Measurements from ENCODE around the gene KCNAB1. TPM values are rescaled to one million over a fixed set of nuclear protein-coding genes. Genes with fewer than 3 reads are reported as not detected.

Gene KCNAB1
- total and polyA plus RNA-seq, 2 of the 8 experiments (the other 6 are each of a cell fraction or from before 2014, with no cell fraction given): 0.51 to 2.3 TPM

DNA sequence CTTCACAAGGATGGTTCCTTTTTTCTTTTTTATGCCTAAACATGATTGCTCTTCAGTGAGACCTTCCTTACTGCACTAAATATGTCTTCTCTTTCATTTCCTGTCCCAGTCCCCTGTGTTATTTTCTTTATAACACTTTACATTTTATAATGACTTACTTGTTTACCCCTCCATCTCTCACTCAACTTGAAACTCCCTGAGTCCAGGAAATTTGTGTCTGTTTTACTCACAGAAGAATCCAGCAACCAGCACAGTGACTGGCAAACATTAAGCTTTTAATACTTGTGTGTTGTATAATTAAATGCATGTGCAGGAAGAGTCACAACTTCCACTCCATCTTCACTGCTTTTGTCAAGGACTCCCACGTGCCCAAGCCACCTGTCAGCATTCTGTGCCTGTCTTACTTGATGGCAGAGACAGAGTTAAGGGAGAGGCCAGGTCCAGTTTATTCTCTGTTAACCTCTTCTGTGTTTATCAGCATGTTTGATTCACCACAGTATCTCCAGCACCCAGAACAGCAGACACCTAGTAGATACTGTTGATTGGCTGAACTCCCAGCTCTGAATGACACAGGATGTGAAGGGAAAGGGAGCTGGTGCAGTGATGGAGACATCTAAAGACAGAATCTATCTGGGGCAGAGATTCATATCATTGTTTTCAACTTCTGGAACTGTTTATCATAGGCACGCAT, 391.8 kb downstream of the KCNAB1 start:
- Histone ChIP-seq H3K18ac (ENCODE audit: extremely low read depth, low read length) (no peak overlapping the region), H3K56ac (replicated peaks; ENCODE audit: insufficient read length, low read depth, low read length) (no peak overlapping the region), H2BK20ac (ENCODE audit: low read length) (no peak overlapping the region), H4K20me1 (replicated peaks in 1 of 2; ENCODE audit: control insufficient read depth in 1 of 2, insufficient read depth in 2 of 2, low read length in 2 of 2) (no peaks in the 10 kb centered on the region), H3K23ac (ENCODE audit: insufficient read length) (no peak overlapping the region), H2AFZ (ENCODE audit: low read length) (no peak overlapping the region), H3K14ac (ENCODE audit: insufficient read length) (no peak overlapping the region), H3K27me3 (replicated peaks in 1 of 4; ENCODE audit: control insufficient read depth in 3 of 4, extremely low read depth in 1 of 4, insufficient read depth in 3 of 4, low read length in 3 of 4) (no peaks in the 10 kb centered on the region), H2BK5ac (ENCODE audit: low read depth, low read length) (no peak overlapping the region), H3K4me1 (replicated peaks in 1 of 4; ENCODE audit: control insufficient read depth in 3 of 4, insufficient read depth in 4 of 4, low read length in 3 of 4) (peaks cover 0 to 3% (median 0%) of the 10 kb centered on the region in 4 experiments; a peak in 1 of 7 replicates), H4K5ac (ENCODE audit: insufficient read length, low read depth, low read length) (no peak overlapping the region), H4K8ac (ENCODE audit: extremely low read depth, insufficient read depth, low read length) (no peak overlapping the region), H3K9me3 (ENCODE audit: insufficient read depth in 2 of 2, low read depth in 1 of 2, low read length in 1 of 2) (no peaks in the 10 kb centered on the region), H3K23me2 (ENCODE audit: low read depth, low read length) (no peaks in the 10 kb centered on the region), H2BK120ac (replicated peaks; ENCODE audit: low read depth, low read length) (no peak overlapping the region), H2BK12ac (ENCODE audit: low read depth, low read length) (no peak overlapping the region), H3K27ac (ENCODE audit: low read depth, low read length) (no peak overlapping the region), H3K4me2 (ENCODE audit: insufficient read depth in 1 of 2, low read depth in 2 of 2, low read length in 2 of 2) (no peak overlapping the region), H3K36me3 (ENCODE audit: control insufficient read depth in 2 of 4, insufficient read depth in 4 of 4, low read length in 3 of 4) (no peaks in the 10 kb centered on the region), H3K79me1 (ENCODE audit: low read depth, low read length) (no peaks in the 10 kb centered on the region; the same call in 1 of the 2 replicates), H4K91ac (replicated peaks; ENCODE audit: insufficient read length, low read length) (no peak overlapping the region), H2AK5ac (ENCODE audit: low read depth, low read length) (no peak overlapping the region), H3K4ac (replicated peaks; ENCODE audit: insufficient read length, low read depth, low read length) (no peak overlapping the region), H3K9ac (replicated peaks in 1 of 4; ENCODE audit: extremely low read depth in 1 of 4, low read depth in 3 of 4, low read length in 3 of 4) (no peak overlapping the region), H3K79me2 (ENCODE audit: control insufficient read depth in 1 of 2, insufficient read depth in 2 of 2, low read length in 2 of 2) (no peaks in the 10 kb centered on the region), H2BK15ac (ENCODE audit: low read length) (no peak overlapping the region), H3K4me3 (ENCODE audit: extremely low read depth in 1 of 4, insufficient read depth in 2 of 4, low read depth in 3 of 4, low read length in 4 of 4) (no peak overlapping the region)
- TF ChIP-seq CTCF (IDR thresholded peaks at IDR 0.05; ENCODE audit: control extremely low read depth in 1 of 3, insufficient read depth in 1 of 3, low read depth in 1 of 3, low read length in 3 of 3): no peak
- no peak for TF ChIP-seq GTF2F1 (IDR thresholded peaks at IDR 0.05; ENCODE audit: borderline replicate concordance, low read depth, low read length)
- TF ChIP-seq KDM5A (IDR thresholded peaks at IDR 0.05; ENCODE audit: low read length): no peak
- no peak for TF ChIP-seq SIX5 (IDR thresholded peaks at IDR 0.05; ENCODE audit: low read depth, low read length)
- no peak for TF ChIP-seq CREB1 (IDR thresholded peaks at IDR 0.05)
- TF ChIP-seq CHD1 (IDR thresholded peaks at IDR 0.05; ENCODE audit: low read depth, low read length): no peak
- POLR2A ChIA-PET (ENCODE audit: partially characterized antibody): interaction anchor here (0.7 to 1.0 kb wide), 2 partner anchors 20 to 56 kb away, joined by 3 read pairs; no protein-coding TSS in a partner anchor
- CTCF ChIA-PET (ENCODE audit: partially characterized antibody): interaction anchor here (0.6 to 13.9 kb wide), 14 partner anchors 14 to 626 kb away, joined by 3 to 161 read pairs (median 3); no protein-coding TSS in a partner anchor
- WGBS, 2 experiments (ENCODE audit: extremely low coverage in 1 of 2, insufficient coverage in 1 of 2, insufficient read length in 1 of 2, insufficient replicate concordance in 2 of 2, low coverage in 1 of 2, low lambda C conversion rate in 2 of 2, missing lambda C conversion rate in 1 of 2): 85% methylated on average over 2 of the region's 2 CpGs; no CpG with 5 or more reads in 1 of the 2 experiments
- no peak for DNase-seq (ENCODE audit: low read depth in 1 of 2, low spot score in 2 of 2)
- no peak for FAIRE-seq

Measured in H1 (cell line).